HG02852 (cell line): ENCODE measurements around the gene ANKRD66.

Experiments
- ATAC-seq: cut with Tn5 transposase; IDR thresholded peaks from one replicate; pipeline ENCODE4 v1.9.1; 2021; ENCODE audit warnings: mild to moderate bottlenecking, moderate library complexity; ENCODE audit not compliant: unreplicated experiment

ANKRD66 gene

DNA sequence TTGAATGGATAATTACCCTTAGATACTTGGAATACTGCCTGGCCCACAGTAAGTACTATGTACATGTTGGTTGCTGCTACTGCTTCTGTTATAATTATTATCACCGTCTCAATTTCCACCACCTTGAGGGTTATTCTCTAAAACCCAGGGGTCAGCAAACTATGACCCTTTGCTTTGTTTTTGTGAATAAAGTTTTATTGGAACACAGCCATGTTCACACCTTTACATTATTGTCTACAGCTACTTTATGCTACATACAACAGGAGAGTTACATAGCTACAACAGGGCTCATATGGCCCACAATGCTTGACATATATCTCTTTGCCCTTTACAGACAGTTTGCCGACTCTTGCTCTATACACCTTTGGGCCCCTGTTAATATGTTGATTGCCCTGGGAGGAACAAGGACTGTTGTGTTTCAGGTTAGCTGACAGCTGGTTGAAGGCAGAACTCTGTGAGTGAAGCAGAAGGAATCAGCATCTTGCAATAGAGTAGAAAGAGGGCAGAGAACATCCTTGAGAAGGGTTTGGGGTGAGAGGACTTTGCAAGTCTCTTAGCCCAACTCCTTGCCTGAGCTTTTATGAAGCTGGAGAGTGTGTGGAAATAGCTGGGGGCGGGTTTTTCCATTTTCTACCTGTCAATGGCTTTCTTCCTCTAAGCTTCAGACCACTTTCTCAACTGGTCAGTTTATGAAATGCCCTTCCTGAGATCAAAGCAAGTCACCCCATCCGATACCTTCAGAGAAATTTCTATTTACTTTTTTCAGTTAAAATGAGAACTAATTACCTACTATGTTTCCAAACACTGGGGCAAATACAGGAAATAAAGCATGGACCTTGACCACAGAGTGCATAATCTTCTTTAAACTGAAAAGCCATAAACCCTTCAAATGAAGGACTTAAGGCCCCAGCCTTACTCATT, 43.0 kb downstream of the ANKRD66 start:
- ATAC-seq = no peak

DNA sequence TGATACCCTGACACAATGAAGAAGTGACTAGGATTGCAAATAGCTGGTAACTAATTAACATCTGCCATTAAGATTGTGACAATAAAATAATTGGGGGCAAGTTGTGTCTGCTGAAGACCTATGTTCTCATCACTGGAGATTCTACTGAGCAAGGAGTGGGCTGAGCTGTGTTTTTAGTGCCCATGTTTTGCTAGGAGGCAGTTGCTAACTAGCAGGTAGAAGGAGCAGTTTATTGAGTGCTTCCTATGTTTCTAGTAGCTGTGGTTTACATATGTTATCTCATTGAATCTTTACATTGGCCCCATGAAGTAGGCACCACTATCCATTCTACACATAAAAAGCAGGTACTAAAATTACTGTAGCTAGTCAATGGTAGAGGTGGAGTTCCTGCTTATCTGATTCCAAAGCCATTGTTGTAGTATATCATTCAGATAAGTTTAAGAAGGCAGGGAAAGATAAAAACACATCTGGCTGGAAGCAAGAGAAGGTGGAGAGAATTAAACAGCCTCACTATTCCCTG, 43.7 kb downstream of the ANKRD66 start:
- no peak for ATAC-seq

DNA sequence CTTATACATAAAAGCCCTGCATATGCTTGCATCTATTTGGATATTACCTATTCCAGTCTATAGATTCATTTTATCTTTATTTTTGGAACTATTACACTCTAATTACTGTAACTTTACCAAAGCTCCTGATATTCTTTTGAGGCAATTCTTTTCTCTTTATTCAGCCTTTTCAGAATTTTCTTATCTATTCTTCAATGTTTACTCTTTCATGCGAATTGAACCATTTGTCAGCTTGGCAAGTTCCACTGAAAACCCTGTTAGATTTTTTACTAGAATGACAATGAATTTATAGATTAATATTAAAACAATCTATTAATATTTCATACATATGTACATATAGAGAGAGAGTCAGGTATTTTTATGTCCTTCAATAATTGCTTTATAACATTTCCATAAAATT, 45.9 kb downstream of the ANKRD66 start:
- ATAC-seq = no peak

DNA sequence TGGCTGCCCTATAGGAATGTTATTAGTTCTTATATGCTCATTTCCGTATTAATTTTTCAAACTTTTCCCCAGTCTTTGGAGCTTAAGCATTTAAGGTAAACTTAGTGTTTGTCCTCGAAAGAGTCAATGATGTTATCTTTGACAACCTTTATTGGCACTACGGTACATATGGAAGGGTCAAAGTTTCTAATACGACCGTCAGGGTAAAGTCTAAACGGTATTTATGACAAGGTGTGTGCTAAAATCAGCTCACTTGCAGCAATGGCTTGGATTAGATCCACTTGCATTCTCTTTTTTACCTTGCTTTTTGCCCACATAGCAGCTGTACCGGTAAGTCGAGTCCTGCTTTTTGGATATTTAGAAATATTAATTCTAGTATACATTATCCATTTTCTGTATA, 46.4 kb downstream of the ANKRD66 start, which contains the start of gene MEP1A:
Gene MEP1A, plus strand, starts transcription at position 252 of the 400 bp plus-strand sequence. Its CDS starts 10 bp downstream, at position 262.
- no peak for ATAC-seq

DNA sequence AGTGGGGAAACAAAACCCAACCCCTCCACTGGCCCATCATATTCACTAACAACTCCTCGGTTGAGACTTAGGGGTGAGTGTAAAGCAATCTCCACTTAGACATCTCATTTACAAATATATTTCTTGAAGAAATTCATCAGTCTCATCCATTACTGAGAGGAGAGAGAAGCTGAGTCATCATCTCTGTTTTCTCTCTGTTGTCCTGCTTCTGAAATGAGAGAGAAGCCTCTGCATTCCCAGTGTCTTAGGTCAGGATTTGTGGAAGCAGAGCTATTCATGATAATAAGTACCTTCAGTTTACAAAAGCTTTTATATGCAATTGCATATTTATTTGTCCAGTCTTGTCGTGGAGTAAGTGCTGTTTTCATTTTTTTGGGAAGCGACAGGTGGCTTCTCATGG, 47.3 kb downstream of the ANKRD66 start:
- ATAC-seq = no peak

DNA sequence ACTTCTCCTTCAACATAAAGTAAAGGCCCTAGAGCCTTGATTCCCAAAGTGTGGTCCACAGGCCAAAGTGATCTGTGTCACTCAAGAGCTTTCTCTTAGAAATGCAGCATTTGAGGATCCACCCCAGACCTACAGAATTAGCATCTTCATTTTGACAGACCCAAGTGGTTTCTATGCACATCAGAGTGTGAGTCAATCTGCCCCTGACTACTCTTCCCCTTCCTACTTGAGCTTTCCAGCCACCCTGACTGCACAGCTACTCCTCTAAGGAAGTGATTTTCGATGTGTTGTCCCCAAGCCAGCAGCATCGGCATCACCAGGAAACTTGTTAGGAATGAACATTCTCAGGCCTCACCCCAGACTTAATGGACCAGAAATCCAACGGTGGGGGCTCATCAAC, 49.1 kb downstream of the ANKRD66 start:
- no peak for ATAC-seq

DNA sequence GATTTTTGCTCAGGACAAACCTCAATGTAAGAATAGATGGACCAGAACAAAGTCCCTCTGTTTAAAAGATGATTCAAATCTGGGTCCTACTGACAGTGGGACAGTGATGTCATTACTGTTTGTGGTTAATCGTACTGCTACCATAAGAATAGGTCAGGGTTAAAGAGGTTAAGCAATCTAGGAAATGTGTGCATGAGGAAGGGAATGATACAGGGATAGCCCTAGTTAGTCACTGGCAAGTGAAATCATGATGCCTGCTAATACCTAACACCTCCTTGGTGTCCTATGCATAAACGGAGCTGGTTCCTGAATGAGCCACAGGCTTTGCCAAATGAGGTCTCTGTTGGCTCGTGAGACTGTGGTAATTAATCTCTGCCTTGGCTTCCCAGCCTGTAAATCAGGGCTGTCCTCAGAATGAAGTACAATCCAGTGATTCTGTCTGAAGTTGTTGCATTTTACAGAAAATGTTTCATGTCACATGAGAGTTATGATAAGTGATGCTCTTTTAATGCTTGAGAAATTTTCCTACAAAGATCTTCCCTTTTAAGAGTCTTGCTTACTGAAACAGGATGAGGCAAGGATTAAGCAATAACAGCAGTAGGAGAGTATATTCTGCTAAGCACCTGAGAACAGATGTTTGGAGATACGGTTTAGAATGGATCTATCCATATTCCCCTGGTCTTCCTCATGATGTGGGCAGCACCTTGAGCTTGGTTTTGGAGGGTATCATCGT, 50.3 kb downstream of the ANKRD66 start:
- no peak for ATAC-seq

DNA sequence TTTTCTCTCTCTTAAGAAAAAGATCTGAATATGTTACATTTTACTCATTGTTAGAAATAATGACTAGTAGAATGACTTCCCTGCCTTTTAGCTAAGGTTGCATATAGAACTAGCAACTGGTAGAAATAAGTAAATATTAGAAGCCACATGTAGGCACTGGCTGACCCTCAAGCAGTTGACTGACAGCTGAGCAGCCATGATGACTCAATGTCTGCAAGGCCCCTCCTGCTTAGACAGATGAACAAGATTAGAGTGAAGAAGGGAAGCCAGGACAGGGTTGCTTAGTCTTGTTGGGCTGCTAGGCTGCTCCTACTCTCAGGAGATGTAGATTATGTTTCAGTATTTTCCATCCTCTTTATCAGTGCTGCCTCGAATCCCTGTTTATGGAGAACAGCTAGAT, 52.9 kb downstream of the ANKRD66 start:
- ATAC-seq = no peak

DNA sequence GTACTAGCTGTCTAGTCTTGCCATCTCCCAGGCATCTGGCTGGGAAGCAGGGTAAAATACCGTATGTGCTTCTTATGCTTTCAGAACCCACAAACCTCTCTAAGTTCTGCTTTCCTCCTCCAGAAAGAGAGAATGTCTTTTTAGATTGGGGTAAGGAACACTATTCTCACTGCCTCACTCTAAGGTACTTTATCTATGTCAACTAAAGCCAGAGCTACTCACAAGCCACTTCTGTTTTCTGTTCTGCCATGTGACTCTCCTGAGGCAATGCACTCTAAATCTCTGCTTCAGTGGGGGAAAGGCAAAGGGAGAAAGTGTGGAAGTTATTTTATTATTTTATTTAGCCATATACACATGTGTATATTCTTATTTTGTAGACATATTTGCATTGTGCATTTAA, 62.1 kb downstream of the ANKRD66 start:
- ATAC-seq = no peak
